Activated CD4-positive, CD25-positive, alpha-beta regulatory T cell treated with anti-CD3 and anti-CD28 coated beads, Interleukin-2, amount 50 U/mL, for 72 hours (primary cell): ENCODE results near the gene EXOC4.
"Not testable (repeated sequence)": the region's sequence is repeated elsewhere in the genome, so short reads cannot be mapped to it uniquely, and the experiment has no call there.

ENCODE experiments used
- DNase-seq: peaks from one replicate; pipeline ENCODE4 v3.0.0; 2021

EXOC4 gene

DNA sequence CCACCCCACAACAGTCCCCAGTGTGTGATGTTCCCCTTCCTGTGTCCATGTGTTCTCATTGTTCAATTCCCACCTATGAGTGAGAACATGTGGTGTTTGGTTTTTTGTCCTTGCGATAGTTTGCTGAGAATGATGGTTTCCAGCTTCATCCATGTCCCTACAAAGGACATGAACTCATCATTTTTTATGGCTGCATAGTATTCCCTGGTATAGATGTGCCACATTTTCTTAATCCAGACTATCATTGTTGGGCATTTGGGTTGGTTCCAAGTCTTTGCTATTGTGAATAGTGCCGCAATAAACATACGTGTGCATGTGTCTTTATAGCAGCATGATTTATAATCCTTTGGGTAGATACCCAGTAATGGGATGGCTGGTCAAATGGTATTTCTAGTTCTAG is 26.1 kb downstream of the EXOC4 start:
- not testable (repeated sequence) for DNase-seq

DNA sequence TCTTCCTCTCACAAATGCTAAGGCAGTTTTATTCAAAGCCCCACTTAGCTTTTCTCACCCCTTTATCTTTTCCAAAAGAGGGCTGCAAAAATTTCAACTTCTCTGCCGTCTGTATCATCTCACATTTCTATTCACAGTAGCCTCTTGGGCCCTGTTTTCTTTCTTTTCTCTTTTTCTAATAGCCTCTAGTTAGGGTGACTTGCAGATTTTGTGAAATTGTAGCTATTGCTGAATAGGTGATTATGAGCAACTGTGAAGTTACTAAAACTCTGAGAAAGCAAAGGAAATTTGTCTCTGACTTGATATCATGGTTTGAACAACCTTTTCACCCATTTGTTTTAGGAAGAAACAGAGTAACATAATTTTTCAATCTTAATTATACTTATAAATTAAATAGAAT is 29.2 kb downstream of the EXOC4 start:
- no peak for DNase-seq

DNA sequence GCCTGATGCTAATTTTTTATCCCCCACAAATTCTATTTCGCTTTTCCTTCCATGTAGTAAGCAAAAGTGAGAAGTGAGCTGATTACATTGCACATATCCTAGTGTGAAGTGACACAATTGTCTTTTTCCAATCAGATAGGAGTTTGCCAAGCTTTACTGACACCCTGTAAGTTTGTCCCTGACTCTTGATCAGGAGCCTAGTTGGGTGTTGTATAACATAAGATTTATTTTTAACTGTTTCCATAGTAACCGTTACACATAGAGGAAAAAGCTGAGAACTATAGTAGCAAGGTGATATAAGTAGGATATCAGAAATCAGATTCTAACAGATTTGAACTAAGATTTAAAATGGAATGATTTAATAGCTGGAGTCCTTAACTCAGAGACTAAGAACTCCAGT is 31.2 kb downstream of the EXOC4 start:
- no peak for DNase-seq

DNA sequence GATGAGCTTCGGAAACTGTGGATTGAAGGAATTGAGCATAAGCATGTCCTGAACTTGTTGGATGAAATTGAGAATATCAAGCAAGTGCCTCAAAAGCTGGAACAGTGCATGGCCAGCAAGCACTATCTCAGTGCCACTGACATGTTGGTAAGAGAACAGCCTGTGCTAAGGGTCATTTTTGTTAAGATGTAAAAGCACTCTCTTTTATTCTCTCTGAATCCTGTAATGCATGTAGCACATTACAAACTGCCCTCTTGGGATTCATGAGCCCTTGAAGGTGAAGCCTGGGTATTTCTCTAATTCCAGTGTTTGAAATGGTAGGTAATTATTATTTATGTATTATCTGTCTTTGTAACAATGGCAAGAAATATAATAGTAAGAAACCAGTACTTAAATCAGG is 36.1 kb downstream of the EXOC4 start:
- DNase-seq: no peak

DNA sequence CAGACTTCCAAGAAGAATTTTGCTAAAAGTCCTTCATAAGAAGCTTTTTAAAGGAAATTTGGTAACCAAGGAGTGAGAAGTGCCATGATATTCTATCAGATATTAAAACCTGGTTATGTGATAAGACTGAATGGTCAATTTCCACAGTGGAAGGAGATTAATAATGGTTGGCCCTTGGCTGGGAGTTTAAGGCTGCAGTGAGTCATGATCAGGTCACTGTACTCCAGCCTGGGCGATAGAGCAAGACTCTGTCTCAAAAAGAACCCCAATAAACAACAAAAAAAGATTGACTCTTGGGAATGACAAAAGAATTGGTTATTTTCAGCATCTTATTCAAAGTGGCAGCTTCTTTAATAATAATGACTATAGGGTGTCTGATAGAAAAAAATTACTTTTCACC is 37.2 kb downstream of the EXOC4 start:
- DNase-seq: no peak

DNA sequence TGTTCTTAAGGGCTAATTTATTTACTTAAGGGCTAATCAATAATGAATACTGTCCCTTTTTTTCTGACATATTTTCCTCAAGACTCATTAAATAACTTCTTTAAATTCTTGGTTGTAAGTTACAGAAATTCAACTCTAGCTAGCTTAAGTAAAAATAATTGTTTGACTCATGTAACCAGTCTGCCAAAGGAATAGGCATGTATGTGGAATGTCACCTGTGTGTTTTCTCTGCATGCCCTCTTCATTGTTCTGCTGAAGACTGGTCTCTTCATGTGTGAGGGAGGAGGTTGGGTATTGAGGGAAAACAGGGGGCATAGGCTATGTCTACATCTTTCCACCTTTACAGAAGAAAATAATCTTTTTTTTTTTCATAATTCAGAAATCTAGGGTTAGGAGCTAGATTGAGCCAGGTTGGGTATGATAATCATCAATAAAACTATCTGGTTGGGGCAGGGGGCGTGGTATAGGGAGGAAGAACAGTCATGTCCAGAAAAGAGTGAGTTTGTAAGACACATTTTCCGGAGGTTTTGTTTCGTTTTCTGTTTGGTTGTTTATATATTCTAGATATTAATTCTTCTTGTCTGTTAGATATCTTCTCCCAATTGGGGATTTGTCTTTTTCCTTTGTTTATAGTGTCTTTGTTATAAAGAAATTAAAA is 37.9 kb downstream of the EXOC4 start:
- DNase-seq: no peak

DNA sequence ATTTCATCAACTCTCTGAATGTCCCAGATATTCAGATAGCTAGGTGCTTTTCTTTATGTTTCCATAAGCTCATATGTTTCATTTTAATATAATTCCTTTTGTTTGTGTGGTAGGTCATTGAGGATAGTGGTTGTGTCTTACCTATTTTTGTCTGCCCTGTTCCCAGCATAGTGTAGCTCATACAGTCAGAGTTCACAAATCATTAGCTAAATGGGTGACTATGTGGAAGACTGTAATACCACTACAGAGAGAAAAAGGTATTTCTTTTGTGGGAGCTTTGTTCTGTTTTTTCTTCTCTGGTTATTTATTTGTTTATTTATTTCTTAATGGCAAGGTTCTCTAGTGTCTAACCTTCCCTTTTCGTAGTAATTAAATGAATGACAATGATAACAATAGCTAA is 39.8 kb downstream of the EXOC4 start:
- DNase-seq: no peak

DNA sequence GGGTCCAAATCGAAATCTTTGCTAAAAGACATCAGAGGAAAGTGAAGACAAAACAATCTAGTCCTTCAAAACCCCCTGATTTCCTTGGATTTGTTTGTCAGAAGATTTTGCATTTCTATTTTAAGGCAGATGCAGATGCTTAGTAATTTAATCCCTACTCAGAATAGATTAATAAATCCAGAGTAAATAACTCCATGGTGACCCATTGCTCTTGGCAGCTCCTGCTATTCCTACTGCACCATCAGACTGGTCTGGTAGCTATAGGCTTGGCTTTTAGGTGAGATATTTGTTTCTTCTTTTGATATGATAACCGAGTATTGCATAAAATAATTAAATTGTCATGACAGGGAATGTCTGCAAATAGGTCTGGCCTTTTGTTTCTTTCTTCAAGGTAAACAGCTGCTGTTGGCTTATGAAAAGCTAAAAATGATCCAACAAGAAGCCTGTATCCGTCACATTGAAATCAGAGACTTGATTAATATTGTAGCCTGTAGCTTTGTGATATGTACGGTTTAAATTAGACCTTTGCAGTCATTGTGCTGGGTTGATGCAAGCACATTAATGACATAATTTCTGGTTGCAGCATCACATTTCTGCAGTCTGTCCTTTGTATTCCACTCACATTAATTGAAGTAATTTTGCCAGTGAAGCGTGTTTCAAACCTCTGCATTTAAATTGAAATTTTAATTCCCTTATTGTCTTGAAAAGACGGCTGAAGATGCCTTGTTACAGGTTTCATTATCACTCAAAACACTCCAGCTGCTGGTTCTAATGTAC is 40.7 kb downstream of the EXOC4 start:
- DNase-seq: no peak

DNA sequence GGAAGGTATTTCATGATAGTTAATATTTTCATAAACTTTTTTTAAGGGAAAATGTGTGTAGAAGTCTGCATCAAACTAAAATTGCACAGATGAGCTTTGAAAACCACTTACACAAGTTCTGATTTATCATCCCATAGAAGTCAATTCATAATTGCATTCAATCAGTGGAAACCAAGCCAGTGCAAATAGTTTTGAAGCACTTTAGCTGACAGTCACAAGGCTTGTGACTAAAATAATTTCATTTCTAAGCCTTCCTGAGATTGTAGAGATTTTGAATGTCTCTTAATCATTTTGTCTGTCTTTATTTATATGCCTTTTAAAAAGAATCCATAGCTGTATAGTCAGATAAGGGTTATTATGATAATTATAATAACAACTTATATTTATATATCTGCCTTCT is 41.4 kb downstream of the EXOC4 start:
- DNase-seq: no peak

DNA sequence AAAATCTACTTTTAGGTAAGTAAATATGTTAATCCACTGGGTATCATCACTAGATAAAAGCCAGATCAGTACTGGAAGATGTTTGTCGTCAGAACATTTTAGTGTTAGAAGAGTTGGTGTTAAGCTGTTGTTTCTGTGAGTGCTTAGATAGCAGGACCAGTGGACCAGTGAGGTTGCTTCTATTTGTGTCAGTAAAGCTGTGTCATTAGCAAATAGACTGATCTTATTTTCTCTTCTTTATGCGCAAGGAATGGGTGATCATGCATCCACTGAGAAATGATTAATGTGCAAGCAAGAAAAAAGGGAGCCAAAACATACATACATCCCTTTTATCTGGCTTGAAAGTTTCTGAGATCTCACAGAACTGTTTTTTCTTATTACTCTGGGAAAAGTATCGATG is 42.6 kb downstream of the EXOC4 start:
- no peak for DNase-seq

DNA sequence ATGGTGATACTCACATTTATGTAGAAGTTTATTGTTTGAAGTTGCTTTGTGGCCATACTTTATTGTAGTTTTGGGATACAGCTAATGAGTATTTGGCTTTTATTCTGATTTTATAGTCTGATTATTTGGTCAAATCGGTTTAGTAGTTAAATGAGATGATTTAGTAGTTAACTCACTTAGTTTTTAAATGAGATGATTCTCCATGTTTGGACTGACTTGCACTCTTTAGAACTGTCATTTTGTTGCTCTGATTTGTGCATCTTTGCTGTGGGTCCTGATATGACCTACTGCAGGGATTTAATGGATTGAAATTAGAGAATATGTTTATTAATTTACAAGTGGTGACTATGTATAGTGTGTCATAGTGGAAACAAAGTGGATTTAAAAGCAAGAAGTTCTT is 44.2 kb downstream of the EXOC4 start:
- DNase-seq: no peak

DNA sequence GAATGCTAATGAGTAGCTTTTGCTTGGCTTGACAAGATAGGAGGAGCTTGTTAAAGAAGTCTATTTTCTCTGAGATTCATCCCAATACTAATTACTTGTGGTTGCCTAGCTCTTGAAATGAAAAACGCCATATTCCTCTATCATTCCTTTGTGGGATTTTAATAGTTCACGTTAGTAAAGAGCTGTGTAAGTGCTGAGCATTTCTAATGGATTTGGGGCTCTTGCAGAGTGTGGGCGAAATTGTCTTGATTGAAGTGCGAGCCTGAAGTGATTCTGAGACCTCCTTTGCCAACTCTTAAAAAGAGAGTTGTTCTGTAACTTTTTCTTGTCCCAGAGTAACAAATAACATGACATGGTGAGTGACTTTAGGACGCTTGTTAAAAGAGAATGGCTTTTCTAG is 45.2 kb downstream of the EXOC4 start:
- DNase-seq: no peak

DNA sequence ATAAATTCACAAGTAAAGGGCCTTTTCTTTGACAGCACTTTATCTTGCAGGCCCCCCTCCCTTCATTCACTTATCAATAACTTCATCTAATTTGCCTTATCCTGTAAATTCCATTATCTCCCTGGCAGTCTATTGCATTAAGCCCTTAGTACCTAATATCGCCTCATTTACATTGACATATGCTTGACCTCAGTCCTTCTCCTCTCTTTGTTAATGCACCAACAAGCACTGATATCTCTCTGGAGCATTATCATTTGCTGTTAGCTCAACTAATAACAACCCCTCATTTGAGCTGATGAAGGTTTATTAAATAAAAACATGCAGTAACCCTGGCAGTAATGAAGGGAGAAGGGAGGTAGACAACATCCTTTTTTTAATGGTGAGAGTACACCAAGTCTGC is 46.8 kb downstream of the EXOC4 start:
- DNase-seq: no peak

DNA sequence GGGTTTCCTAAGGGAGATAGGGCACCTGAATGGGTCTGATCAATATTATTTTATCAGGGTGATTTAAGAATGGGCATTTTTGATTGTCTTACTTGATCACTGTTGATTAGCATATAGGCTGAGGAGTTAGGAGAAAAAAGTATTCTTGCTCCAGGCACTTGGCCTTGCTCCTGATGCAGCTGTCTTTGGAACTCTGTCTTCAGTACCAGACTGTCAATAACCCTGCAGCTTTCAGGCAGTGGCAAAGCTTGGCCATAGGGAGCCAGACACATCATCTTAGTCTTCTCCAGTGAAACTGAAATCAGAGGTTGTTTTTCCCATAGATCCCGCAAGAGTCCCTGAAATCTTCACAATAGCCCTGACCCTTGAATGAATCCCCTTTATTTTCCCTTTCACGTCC is 47.2 kb downstream of the EXOC4 start:
- DNase-seq: no peak

DNA sequence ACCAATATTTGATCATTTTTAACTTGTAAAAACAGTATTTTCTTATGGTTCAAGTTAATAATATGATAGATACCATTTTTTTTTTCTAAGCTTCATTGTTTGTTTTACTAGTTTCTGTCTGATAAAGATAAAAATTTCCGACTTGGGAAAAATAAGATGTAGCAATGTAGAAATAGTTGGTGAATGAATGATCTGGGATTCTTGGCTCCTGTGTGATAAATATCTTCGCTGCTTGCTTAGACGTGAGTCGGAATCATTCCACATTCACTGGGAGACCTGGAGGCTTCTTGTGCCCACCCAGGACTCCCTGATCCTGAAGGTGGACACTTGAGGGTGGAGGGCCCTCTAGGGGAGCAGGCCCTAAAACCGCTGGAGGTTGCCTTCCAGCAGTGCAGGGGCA is 47.9 kb downstream of the EXOC4 start:
- no peak for DNase-seq

DNA sequence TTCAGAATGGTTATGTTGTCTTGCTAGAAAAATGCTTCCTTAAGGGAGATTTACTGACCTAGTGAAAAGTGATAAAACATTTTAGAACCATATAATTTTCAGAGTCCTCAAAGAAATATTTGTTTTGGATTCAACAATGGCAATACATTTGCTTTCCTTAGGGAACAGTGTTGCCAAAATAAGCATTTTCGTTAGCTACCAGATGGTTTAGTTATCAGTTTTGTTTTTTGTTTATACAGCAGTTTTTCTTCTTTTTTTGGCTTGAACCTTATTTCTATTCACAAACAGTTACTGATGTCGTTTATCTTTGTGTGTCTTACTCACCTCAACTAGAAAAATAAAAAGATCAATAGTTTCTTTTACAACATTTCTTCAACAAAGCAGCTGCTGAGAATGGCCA is 48.6 kb downstream of the EXOC4 start:
- DNase-seq: no peak

DNA sequence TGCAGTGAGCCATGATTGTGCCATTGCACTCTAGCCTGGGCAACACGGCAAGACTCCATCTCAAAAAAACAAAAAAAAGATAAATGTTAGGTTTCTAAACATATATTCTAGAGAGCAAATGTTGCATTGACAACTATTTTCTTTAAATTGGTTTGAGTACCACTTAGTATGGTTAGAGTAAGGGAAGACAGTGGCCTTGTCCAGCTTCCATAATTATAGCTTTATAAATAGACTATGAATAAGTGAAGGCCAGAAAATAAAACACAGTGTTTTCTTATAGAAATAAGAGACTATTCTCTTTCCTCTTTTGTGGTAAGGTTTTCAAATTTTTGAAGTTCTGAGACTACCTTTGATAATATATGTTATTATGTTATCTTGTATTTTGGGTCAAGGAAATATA is 50.5 kb downstream of the EXOC4 start:
- DNase-seq: no peak

DNA sequence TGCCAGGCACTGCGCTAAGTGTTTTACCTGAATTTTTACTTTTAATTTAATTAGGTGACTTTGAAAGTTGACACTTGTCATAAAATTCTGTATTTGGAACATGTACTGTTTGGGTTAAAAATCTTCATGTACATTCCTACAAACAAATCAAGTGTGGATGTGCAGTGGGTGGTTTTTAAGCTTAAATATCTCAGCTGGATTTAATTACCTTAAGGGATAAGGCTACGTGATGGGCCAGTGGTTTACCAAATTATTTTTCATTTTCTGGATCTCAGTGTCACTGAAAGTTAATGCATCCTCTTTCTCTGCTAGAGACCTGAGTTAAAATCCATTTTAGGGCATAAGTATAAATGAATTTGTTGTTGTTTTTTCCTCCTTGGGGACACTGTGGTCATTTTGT is 51.1 kb downstream of the EXOC4 start:
- DNase-seq: no peak

DNA sequence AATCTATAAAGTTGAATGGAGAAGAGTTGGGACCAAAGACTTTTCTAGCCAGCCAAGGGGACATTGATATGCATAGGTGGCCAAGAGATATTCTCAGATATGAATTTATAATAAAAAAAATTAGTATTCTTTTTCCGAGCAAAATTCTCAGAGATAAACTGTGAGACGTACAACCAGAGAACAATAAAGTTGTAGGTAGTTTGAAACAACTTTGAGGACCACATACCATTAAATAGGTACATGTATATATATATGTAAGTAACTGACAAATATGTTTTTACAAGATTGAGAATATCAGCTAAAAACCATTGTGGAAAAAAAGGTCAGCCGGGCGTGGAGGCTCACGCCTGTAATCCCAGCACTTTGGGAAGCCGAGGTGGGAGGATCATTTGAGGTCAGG is 56.5 kb downstream of the EXOC4 start:
- no peak for DNase-seq

DNA sequence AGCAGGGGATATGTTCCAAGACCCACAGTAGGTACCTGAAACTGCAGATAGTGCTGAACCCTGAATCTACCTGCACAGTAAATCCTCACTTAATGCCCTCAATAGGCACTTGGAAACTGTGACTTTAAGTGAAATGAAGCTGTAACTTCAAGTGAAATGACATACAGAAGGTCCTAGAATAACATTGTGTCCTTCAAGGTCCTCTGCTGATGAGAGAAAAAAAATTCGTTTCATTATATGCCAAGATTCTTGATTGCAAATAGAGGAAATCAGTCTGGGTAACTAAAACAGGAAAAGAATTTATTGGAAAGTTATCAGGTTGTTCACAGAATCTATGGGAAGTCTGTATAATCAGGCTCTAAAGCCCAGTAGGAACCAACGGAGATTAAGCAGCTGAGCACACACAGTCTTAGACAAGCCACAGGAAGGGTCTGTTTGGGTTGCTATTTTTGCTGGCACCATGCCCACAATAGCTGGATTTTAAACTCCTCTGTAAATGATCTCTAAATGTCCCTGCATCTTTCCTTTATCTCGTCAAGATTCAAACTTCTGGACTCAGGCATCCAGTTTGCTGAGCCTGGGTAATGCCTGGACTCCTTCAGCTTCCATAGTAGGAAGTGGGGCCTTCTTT is 57.5 kb downstream of the EXOC4 start:
- no peak for DNase-seq

DNA sequence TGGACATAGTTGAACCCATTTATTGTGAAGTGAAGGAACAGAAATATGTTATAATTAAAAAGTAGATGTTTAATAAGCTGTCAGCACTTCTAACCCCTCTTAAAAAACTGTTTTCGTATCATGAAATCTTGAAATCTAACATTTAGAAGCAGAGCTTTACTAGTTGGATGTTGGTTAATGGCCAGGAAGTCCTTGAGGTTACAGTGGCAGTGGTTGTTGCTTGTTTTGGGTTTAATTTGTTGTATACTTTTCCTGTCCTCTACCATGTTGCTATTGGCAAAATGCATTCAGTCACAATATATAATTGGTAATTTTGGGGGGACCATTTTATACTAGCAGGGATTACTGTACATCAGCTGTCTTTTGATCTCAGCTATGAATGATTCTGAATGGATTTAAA is 60.7 kb downstream of the EXOC4 start:
- no peak for DNase-seq

DNA sequence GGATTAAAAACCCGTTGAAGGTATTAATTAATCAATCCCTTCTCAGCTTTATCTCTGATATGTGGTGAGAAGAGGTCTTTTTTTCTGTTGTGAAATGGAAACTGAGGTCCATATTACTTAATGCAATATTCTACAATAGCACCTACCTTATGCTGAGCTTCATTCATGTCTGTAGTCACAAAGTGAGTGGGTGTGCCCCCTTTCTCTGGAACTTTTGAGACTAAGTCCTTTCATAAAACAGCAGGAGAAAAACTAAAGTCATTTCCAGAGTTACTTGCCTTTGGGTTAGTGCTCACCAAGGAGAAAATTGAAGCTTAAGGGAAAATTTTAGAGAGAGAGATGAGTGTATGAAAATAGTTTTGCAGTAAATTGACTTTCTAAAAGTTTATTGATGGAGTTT is 61.2 kb downstream of the EXOC4 start:
- DNase-seq: no peak

DNA sequence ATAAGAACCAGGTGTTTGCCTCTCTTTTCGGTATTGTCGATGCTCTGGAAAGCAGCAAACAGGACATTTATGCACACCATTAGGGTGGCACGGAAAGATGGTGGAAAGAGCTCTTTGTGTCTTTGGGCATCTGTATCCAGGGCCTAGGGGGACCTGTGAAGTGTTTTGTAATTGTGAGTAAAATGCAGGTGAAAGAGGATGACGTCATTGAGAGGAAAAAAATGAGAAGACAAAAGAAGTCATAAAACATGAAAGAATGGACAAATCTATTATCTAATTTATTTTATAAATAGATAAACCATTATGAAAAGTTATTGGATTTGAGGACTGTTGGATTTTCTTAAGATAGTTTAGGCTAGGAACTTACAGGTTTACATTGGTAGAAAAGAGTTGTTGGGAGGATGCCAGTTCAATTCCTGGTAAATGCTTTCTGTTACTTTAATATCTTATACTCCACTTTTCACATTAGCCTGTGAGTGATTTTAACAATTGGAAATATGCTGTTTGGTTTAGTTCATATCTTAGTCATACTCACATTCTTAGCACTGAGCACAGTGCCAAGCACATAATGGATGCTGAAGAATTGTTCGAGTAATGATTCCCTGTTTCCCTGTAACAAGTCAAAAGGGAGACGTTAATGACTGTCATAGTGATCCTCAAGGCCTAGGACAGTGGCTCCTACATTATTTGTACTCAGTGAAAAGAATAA is 62.6 kb downstream of the EXOC4 start:
- no peak for DNase-seq

DNA sequence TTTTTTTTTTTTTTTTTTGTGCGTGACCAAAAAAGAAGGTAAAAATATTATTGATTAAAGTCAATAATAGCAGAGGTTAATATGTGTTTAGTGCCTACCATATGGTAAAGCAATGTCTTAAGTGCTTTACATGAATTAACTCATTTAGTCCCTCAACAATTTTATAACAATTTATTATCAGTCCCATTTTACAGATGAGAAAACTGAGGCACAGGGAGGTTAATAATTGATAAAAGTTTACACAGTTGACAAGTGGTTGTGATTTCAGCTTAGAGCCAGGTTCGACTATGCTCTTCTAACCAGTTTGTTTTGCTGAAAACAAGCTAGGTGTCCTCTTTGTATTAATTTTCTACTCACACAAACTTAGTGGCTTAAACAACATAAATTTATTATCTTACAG is 67.0 kb downstream of the EXOC4 start:
- no peak for DNase-seq
